KBM-7 (cell line): ENCODE data around the gene TMPRSS4.

Experiments used
- DNase-seq: peaks from one replicate; pipeline ENCODE4 v3.0.0-alpha.2; 2015
- in situ Hi-C: fragments of 300-500 bp; cut with MboI; formaldehyde crosslinking; loops from 2 replicates; pipeline ENCODE4 v1.14.3; 2020; ENCODE audit warnings: low sequenced_read_pairs, low pct_unique_long_range_greater_than_20kb, mixed read lengths

Gene TMPRSS4

DNA sequence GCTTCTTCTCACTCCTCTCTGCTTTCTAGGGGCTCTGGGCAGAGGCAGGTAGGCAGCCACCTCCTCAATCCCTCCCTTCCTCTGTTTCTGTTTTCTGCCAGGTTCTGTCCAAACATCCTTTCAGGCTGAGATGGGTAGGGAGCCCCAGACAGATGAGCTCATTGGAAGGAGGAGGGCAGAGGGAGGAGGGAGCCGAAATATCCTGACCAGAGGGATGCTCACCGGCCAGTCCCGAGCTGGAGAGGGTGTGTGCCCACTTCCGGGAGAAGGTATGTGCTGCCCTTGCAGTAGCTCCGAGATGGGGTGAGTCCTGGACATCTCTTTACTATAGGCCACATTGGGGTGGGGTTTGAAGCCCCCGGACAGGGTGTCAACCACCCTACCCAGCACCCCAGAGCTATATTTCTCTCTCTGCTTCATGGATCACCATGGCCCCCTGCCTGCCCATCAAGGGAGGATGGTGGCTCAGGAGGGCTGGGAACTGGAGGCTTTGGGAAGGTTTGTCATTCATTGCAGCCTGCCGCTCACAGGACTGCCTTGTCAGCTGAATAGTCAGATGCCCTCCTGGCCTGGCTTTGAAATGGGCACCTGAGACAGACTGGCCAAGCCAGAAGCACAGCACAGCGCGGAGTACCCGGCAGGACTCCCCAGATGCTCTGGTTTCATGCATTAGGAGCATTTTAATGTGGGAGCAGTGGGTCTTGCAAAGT, 80.5 kb downstream of the TMPRSS4 start:
- no peak for DNase-seq
- in situ Hi-C loops: no loop called here

DNA sequence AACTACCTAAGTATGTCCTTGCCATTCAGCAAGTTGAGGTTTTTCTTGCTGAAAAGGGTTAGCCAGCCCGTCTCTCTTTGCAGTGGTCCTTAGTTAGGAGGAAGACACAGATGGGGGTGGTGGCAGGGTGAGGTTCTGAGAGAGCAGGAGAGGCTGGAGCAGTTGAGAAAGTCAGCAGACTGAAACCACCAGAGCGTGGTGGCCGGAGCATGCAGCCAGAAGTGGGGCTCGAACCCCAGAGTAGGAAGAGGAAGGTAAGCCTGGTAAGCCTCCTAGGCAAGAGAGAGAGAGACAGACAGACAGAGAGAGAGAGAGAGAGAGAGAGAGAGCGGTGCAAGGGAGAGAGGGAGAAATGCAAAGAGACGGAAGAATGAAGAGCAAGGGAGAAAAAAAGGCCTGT, 84.9 kb downstream of the TMPRSS4 start:
- in situ Hi-C loops: no loop called here
- no peak for DNase-seq

DNA sequence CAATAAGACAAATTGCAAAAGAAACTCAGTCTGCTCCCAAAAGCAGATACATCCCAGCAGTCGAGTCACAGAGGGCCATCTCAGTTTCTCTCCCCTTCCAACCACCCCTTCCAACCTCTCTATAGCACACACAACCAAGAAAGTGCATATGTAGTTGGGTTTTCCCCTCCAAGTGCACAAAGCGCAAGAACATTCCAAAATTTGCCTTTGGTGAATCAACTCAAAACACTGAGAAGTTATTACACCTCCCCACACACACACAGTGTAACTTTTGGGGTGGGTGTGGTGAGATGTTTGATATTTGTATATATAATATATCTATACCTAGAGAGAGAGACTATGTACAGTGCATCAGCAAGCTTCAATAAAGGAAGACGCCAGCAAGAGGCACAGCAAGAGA, 86.0 kb downstream of the TMPRSS4 start:
- in situ Hi-C loops: no loop called here
- DNase-seq: no peak

GRCh38 chr11:118163494-118163893, 86.6 kb downstream of the TMPRSS4 start:
- in situ Hi-C loops: no loop called here
- no peak for DNase-seq

DNA sequence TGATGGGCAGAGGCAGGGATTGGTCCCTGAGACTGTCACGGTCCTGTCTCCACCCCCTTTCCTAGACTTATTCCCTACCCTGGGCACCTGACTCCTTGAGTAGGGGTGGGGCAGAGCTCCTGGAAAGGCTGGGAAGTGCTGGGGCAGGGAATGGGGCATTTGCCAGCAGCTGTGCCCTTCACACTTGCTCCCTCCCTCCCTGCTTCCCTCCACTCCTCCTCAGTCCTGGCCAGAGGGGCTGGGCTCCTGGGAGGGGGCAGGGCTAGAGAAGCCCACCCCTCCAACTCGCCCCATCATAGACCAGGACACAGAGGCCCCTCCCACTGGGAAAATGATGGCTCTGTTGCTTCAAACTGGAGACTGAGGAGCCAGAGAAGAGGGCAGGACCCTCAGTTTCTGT, 88.0 kb downstream of the TMPRSS4 start:
- no peak for DNase-seq
- in situ Hi-C loops: no loop called here

DNA sequence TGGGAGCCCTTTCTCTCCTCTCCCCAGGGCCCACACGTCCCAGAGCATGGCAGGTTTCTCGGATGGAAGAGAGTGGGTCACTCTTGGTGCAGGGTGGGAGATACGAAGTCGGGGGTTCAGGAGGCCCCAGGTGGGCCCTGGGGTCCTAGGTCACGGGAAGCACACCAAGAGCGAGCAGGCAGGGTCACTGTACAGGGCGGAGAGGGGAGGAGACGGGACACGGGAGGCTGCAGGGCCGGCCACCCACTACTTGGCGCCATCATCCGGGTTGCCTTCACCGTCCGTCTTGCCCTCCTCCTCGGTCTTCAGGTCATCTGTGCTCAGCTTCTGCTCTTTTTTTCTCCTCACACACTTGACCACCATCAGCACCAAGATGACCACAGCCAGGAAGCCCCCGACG, 89.8 kb downstream of the TMPRSS4 start:
- DNase-seq: no peak
- in situ Hi-C loops: no loop called here

GRCh38 chr11:118167253-118167652, 90.4 kb downstream of the TMPRSS4 start:
- in situ Hi-C loops: no loop called here
- DNase-seq: no peak

DNA sequence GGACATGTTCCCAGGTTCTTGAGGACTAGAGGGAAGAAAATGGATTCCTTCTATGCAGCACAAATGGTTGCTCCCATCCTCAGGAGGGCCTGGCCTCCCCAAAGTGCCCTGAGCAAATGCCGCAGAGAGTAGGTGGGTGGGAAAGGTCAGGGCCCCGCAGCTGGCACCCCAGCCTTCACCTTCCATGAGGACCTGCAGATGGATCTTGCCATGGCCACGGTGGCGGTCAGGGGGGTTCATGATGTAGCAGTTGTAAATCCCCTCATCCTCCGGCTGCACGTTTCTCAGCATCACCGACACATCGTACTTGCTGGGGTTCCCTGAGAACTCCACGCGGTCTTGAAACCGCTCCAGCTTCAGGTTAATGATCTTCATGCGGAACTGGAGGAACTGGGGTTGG, 91.0 kb downstream of the TMPRSS4 start:
- in situ Hi-C loops: no loop called here
- no peak for DNase-seq

- no peak for DNase-seq
- in situ Hi-C loops: no loop called here
Observed at GRCh38 chr11:118168316-118168715, 91.4 kb downstream of the TMPRSS4 start.

GRCh38 chr11:118168751-118169150, 91.9 kb downstream of the TMPRSS4 start:
- DNase-seq: no peak
- in situ Hi-C loops: no loop called here

GRCh38 chr11:118169300-118170140, 92.6 kb downstream of the TMPRSS4 start:
- no peak for DNase-seq
- in situ Hi-C loops: no loop called here

DNA sequence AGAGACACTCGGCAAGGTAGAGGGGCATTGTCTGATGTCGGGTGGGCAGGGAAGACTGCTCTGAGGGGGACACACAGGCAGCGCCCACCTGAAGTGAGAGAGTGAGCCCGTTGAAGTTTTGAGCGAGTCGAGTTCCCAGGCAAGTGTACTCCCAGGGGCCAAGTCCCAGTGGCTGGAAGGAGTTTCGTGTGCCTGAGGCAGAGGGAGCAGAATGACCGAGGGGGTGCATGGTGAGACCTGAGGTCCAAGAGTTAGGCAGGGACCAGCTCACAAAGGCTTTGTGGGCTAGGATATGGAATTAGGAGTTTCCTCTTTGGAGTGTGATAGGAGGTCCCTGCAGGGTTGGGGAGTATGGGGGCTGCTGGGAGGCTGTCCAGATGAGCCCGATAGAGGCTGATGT, 93.4 kb downstream of the TMPRSS4 start:
- no peak for DNase-seq
- in situ Hi-C loops: no loop called here

- DNase-seq: no peak
- in situ Hi-C loops: no loop called here
Observed at GRCh38 chr11:118170882-118171268, 94.0 kb downstream of the TMPRSS4 start.
